ENCODE data around the gene TMPRSS5.

GRCh38 chr11:113681282-113681681 is 24.8 kb downstream of the TMPRSS5 start:
- TF ChIP-seq GATA2 (IDR thresholded peaks at IDR 0.05; ENCODE audit: low read depth, low read length) (no peak), GATA3 (IDR thresholded peaks at IDR 0.05; ENCODE audit: low read depth, low read length) (no peak)
